Omental fat pad (tissue), 4 donors: ENCODE measurements around the gene DDAH2. TPM values are rescaled to one million over a fixed set of nuclear protein-coding genes. Genes with fewer than 3 reads are reported as not detected.
A peak's percentile ranks its signal among the peaks of the same experiment; 100 is the strongest.

ENCODE experiments used
- ATAC-seq: fragments of 150-250 bp; one replicate; pipeline ENCODE4 v1.9.1; 2016; ENCODE audit warnings: mild to moderate bottlenecking, moderate library complexity; ENCODE audit not compliant: low FRiP score
- DNase-seq: peaks from one replicate; pipeline ENCODE4 v3.0.0-alpha.2; 2019; ENCODE audit warnings: low spot score
- CTCF ChIP-seq, 3 donors: fragments of 450-650 bp; IDR thresholded peaks; one replicate each; pipeline ENCODE4 v1.5.1; 2016 to 2017; ENCODE audit warnings: antibody characterized with exemption in 3 of 3, mild to moderate bottlenecking in 3 of 3, moderate library complexity in 2 of 3
- total RNA-seq, 4 donors: library from RNA; depleted of rRNA; stranded (reverse); fragments of >200 nt; gene quantifications; one replicate each; pipeline ENCODE4 v1.1.0, GENCODE V29; 2016

DDAH2 gene
- total RNA-seq, 4 donors from 2014 or later: 103 to 148 (median 115) TPM

- ATAC-seq: peak; percentile 7
- no peak for TF ChIP-seq CTCF (IDR thresholded peaks at IDR 0.05)
Measured at GRCh38 chr6:31689249-31690110, 39.6 kb downstream of the DDAH2 start.

GRCh38 chr6:31687860-31688693, 41.0 kb downstream of the DDAH2 start:
- ATAC-seq (no peak), DNase-seq (no peak)
- TF ChIP-seq CTCF (IDR thresholded peaks at IDR 0.05): no peak

More at GRCh38 chr6:31689249-31690110, 39.6 kb downstream of the DDAH2 start:
- DNase-seq: no peak

GRCh38 chr6:31687321-31687720, 41.8 kb downstream of the DDAH2 start:
- TF ChIP-seq CTCF (IDR thresholded peaks at IDR 0.05): no peak
- DNase-seq (no peak), ATAC-seq (no peak)

GRCh38 chr6:31686483-31686882, 42.6 kb downstream of the DDAH2 start:
- DNase-seq (no peak), ATAC-seq (no peak)
- no peak for TF ChIP-seq CTCF (IDR thresholded peaks at IDR 0.05)

- no peak for ATAC-seq
- TF ChIP-seq CTCF (IDR thresholded peaks at IDR 0.05): no peak
- DNase-seq: no peak
Measured at GRCh38 chr6:31683591-31683990, 45.5 kb downstream of the DDAH2 start.

- peak; percentile 46 for ATAC-seq
- DNase-seq: no peak
Measured at GRCh38 chr6:31681135-31681671, 47.9 kb downstream of the DDAH2 start.

More at GRCh38 chr6:31681135-31681671, 47.9 kb downstream of the DDAH2 start:
- no peak for TF ChIP-seq CTCF (IDR thresholded peaks at IDR 0.05)
